Endodermal cell (in vitro differentiated cells): Measurements from ENCODE around the gene PLEKHA6. TPM values are rescaled to one million over a fixed set of nuclear protein-coding genes. Genes with fewer than 3 reads are reported as not detected.

Source experiments
- DNase-seq: peaks from one replicate; pipeline ENCODE4 v3.0.0-alpha.2; 2017
- H3K27ac ChIP-seq: 2 replicates; pipeline ENCODE4 v1.5.1; 2013; ENCODE audit warnings: mild to moderate bottlenecking, low read depth, low read length, moderate library complexity
- H3K27me3 ChIP-seq: 2 replicates; pipeline ENCODE4 v1.6.1; 2013; ENCODE audit warnings: mild to moderate bottlenecking, low read length, moderate library complexity; ENCODE audit not compliant: insufficient read depth, control insufficient read depth, poor library complexity, severe bottlenecking
- H3K36me3 ChIP-seq: 2 replicates; pipeline ENCODE4 v1.7.0; 2013; ENCODE audit warnings: mild to moderate bottlenecking, low read length, moderate library complexity; ENCODE audit not compliant: control insufficient read depth, insufficient read depth
- H3K4me1 ChIP-seq: one replicate; pipeline ENCODE4 v1.7.0; 2013; ENCODE audit warnings: low read length; ENCODE audit not compliant: control insufficient read depth, insufficient read depth
- H3K4me3 ChIP-seq: 2 replicates; pipeline ENCODE4 v1.5.1; 2013; ENCODE audit warnings: mild to moderate bottlenecking, low read length, moderate library complexity
- H3K9ac ChIP-seq: 2 replicates; pipeline ENCODE4 v1.6.1; 2013; ENCODE audit warnings: mild to moderate bottlenecking, low read length, moderate library complexity; ENCODE audit not compliant: poor library complexity, severe bottlenecking; ENCODE audit errors: extremely low read depth
- H3K9me3 ChIP-seq: 2 replicates; pipeline ENCODE4 v1.6.1; 2013; ENCODE audit warnings: mild to moderate bottlenecking, low read length, moderate library complexity; ENCODE audit not compliant: control insufficient read depth
- H3K27ac Mint-ChIP-seq: 2 replicates; pipeline ENCODE4 v1.8.0; 2020; ENCODE audit warnings: mixed read lengths
- H3K27me3 Mint-ChIP-seq: 2 replicates; pipeline ENCODE4 v1.8.0; 2021; ENCODE audit warnings: mild to moderate bottlenecking, mixed read lengths; ENCODE audit not compliant: insufficient read depth
- H3K36me3 Mint-ChIP-seq: 2 replicates; pipeline ENCODE4 v1.8.0; 2020; ENCODE audit warnings: low read depth, mixed read lengths
- H3K4me1 Mint-ChIP-seq: 2 replicates; pipeline ENCODE4 v1.8.0; 2020; ENCODE audit warnings: mixed read lengths
- H3K4me3 Mint-ChIP-seq: 2 replicates; pipeline ENCODE4 v1.8.0; 2020; ENCODE audit warnings: mild to moderate bottlenecking, moderate library complexity, mixed read lengths
- H3K9me3 Mint-ChIP-seq: 2 replicates; pipeline ENCODE4 v1.8.0; 2020; ENCODE audit warnings: mild to moderate bottlenecking, mixed read lengths
- WGBS, 2 experiments: methylation state at CpG; one replicate each; pipeline versions ENCODE4 v1.1.5 to v1.1.7; 2013; ENCODE audit warnings: missing lambda C conversion rate in 2 of 2, mixed read lengths in 1 of 2; ENCODE audit not compliant: insufficient coverage in 1 of 2, insufficient read length in 1 of 2; 5-methylcytosine and 5-hydroxymethylcytosine counted together
- total RNA-seq, 2 donors: library from RNA; stranded (reverse); fragmentation: NEBNext Ultra II Directional in 1 of 2; extraction: Animal tissue kit (Norgen Biotek cat#: 25700) in 1 of 2; gene quantifications; 2 replicates in 1 of 2; 3 replicates in 1 of 2; pipeline ENCODE4 v1.2.1, GENCODE V29; 2021
- TF ChIP-seq, protein P1 (sequence below): fragments of 200-600 bp; sonication (generic); conservative IDR thresholded peaks from 2 replicates; pipeline ENCODE4 v1.5.0; 2021; ENCODE audit warnings: antibody characterized with exemption, mild to moderate bottlenecking

The PLEKHA6 gene
- total RNA-seq, 2 donors from 2014 or later: 37.0 to 43.3 TPM

DNA sequence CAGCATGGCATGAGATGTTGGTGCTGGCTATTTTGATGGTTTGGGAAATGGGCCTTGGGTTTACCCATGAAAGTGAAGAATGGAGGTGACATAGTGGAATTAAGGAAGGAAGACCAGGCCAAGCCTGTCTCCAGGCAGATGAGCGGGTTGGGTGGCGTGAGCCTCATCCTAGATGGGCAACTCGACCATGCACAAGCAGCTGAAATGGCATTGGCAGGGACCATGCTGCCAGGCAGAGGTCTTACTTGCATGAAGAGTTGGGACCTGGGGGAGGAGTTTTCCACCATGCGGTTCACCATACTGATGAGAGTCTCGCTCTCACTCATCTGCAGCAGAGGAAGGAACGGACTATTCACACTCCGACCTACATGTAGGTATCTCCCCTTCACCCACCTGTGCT is 108.4 kb downstream of the PLEKHA6 start:
- Mint-ChIP-seq H3K4me1 (peaks cover 15% of the 10 kb centered on the region), H3K27ac (no peak overlapping the region), H3K36me3 (peaks cover 54% of the 10 kb centered on the region), H3K27me3 (no peaks in the 10 kb centered on the region), H3K4me3 (no peak overlapping the region), H3K9me3 (no peaks in the 10 kb centered on the region)
- no peaks in the 10 kb centered on the region for H3K27me3 ChIP-seq
- H3K9ac ChIP-seq: no peak overlapping the region
- TF ChIP-seq, protein P1, sequence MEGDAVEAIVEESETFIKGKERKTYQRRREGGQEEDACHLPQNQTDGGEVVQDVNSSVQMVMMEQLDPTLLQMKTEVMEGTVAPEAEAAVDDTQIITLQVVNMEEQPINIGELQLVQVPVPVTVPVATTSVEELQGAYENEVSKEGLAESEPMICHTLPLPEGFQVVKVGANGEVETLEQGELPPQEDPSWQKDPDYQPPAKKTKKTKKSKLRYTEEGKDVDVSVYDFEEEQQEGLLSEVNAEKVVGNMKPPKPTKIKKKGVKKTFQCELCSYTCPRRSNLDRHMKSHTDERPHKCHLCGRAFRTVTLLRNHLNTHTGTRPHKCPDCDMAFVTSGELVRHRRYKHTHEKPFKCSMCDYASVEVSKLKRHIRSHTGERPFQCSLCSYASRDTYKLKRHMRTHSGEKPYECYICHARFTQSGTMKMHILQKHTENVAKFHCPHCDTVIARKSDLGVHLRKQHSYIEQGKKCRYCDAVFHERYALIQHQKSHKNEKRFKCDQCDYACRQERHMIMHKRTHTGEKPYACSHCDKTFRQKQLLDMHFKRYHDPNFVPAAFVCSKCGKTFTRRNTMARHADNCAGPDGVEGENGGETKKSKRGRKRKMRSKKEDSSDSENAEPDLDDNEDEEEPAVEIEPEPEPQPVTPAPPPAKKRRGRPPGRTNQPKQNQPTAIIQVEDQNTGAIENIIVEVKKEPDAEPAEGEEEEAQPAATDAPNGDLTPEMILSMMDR: no peak
- no peak overlapping the region for H3K27ac ChIP-seq
- peaks cover 4% of the 10 kb centered on the region for H3K4me1 ChIP-seq
- no peaks in the 10 kb centered on the region for H3K9me3 ChIP-seq
- DNase-seq: no peak
- peaks cover 3% of the 10 kb centered on the region for H3K36me3 ChIP-seq
- 94 to 96% methylated on average over 6 to 7 of the region's 7 CpGs for WGBS, 2 experiments
- H3K4me3 ChIP-seq: no peak overlapping the region

DNA sequence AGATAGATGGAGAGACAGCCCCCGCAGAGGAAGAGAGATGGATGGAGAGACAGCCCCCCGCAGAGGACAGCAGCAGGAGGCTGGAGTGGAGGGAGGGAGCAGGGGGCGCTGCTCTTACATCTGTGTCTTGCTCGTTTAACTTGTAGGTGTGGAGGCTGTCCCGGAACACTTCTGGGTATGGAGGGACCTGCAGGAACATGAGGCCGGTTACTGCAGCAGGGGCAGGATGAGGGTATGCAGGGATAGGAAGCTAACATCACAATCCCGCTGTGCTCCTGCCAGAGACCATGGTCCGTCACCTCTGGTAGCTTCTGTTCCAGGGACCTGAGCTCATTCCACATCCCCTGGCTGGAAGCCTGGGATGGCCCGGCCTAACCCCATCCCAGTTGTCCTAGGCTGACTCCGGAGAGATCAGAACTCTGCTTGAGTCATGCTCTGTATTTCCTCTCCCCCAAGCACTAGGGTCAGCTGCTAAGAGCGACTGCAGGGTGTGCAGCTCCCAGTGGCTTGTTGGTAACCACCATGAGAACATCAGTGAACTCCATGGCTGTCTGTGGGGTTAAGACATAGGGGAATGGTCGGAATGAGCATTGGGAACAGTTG is 109.2 kb downstream of the PLEKHA6 start:
- Mint-ChIP-seq H3K4me3 (no peak overlapping the region), H3K27ac (no peak overlapping the region), H3K36me3 (peaks cover 56% of the 10 kb centered on the region), H3K9me3 (no peaks in the 10 kb centered on the region), H3K4me1 (peaks cover 7% of the 10 kb centered on the region), H3K27me3 (no peaks in the 10 kb centered on the region)
- Histone ChIP-seq H3K4me3 (no peak overlapping the region), H3K27ac (no peak overlapping the region), H3K4me1 (peaks cover 4% of the 10 kb centered on the region), H3K9me3 (no peaks in the 10 kb centered on the region), H3K9ac (no peak overlapping the region), H3K36me3 (peaks cover 3% of the 10 kb centered on the region), H3K27me3 (no peaks in the 10 kb centered on the region)
- WGBS, 2 experiments: 78 to 83% methylated on average over 10 to 12 of the region's 12 CpGs
- DNase-seq: no peak
- TF ChIP-seq, protein P1: no peak

DNA sequence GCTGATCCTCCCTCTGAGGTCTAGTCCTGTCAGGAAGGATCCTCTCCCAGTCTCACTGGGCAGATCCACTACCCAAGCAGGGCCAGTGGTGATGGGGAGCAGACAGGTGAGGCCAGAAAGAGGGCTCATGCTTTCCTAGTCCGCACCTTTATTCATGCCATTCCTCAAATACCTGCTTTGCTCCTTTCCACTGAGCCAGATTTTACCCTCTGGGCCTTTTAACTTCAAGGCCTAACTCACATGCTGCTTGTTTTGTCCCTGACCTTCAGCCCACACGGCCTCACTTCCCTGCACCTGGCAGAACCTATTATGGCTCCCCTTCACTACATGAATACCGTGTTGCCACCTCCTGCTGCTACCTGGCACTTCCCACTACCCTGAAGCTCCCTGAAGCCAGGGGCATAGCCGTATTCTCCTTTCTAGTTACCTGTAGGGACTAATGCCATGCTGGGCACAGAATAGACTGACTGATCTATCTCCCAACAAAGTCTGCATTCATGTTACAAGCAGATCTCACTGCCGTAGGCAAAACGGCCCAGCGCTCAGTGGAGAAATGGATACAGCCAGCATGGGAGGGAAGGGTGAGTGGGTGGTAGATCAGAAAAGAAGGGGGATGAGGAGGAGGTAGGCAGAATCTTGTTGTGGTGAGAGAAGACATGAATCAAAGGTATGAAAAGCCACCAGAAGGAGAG is 109.8 kb downstream of the PLEKHA6 start:
- WGBS, 2 experiments: 75 to 81% methylated on average over 7 of the region's 7 CpGs
- no peak overlapping the region for H3K27ac Mint-ChIP-seq

More for the DNA sequence above, 109.8 kb downstream of the PLEKHA6 start:
- H3K4me3 ChIP-seq: no peak overlapping the region
- Mint-ChIP-seq H3K9me3 (no peaks in the 10 kb centered on the region), H3K36me3 (peaks cover 58% of the 10 kb centered on the region), H3K4me1 (peaks cover 3% of the 10 kb centered on the region), H3K4me3 (no peak overlapping the region), H3K27me3 (no peaks in the 10 kb centered on the region)
- TF ChIP-seq, protein P1: no peak
- H3K4me1 ChIP-seq: peaks cover 4% of the 10 kb centered on the region
- peaks cover 6% of the 10 kb centered on the region for H3K36me3 ChIP-seq
- H3K27ac ChIP-seq: no peak overlapping the region
- H3K27me3 ChIP-seq: no peaks in the 10 kb centered on the region
- no peak overlapping the region for H3K9ac ChIP-seq
- no peak for DNase-seq
- H3K9me3 ChIP-seq: no peaks in the 10 kb centered on the region
